Measurements from ENCODE around the gene MOCS3.
A peak's percentile ranks its signal among the peaks of the same experiment; 100 is the strongest.

Gene MOCS3

DNA sequence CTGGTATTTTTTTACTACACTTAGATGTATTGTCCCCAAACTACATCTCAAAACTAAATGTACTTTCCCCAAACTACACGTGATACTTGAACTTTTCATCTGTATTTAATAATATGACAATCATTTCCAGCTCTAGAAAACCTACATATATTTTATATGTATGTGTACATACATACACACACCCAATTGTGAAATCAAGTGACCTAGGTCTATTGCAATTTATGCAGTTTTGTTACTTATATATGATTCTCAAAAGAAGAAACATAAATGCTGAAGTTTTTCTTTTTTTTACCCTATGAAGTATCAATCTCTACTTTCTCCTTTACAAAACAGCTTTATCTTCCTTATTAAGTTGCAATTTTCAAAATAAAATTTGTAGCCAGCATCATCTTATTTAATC lies 32.1 kb upstream of the MOCS3 start:
- no peak overlapping the region for H3K27ac Mint-ChIP-seq
- no peak overlapping the region for H3K4me3 Mint-ChIP-seq
- DNase-seq (no peak), ATAC-seq (replicated peaks) (no peak)
- H3K27me3 Mint-ChIP-seq: no peaks in the 10 kb centered on the region
- H3K4me1 Mint-ChIP-seq: peaks cover 30 to 75% of the 10 kb centered on the region in 2 donors
- no peaks in the 10 kb centered on the region for H3K9me3 Mint-ChIP-seq
- H3K36me3 Mint-ChIP-seq: peaks cover 34 to 38% of the 10 kb centered on the region in 2 donors

DNA sequence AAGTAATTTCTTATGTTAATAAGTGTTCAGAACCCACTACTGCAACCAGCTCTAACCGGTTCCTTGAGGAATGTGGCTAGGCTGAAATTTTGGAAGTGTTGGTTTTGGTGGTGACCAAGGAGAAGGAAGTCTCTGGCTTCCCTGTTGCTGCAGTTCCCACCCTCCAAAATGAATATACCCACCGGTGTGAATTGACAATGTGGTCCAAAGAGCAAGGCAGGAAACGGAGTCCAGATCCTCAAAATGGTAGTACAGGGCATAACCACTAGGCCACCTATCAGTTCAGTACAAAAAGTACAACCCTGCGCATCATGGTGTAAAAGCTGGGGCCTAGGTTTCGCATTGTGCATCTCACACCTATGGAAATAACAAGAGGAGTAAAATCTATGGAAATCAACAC lies 30.1 kb upstream of the MOCS3 start:
- Mint-ChIP-seq H3K4me3 (peak overlapping the region; percentile 86 to 89), H3K27me3 (no peaks in the 10 kb centered on the region), H3K4me1 (peaks cover 26 to 66% of the 10 kb centered on the region in 2 donors), H3K27ac (no peak overlapping the region), H3K9me3 (no peaks in the 10 kb centered on the region), H3K36me3 (peaks cover 36 to 41% of the 10 kb centered on the region in 2 donors)
- DNase-seq: no peak
- ATAC-seq (replicated peaks): no peak

DNA sequence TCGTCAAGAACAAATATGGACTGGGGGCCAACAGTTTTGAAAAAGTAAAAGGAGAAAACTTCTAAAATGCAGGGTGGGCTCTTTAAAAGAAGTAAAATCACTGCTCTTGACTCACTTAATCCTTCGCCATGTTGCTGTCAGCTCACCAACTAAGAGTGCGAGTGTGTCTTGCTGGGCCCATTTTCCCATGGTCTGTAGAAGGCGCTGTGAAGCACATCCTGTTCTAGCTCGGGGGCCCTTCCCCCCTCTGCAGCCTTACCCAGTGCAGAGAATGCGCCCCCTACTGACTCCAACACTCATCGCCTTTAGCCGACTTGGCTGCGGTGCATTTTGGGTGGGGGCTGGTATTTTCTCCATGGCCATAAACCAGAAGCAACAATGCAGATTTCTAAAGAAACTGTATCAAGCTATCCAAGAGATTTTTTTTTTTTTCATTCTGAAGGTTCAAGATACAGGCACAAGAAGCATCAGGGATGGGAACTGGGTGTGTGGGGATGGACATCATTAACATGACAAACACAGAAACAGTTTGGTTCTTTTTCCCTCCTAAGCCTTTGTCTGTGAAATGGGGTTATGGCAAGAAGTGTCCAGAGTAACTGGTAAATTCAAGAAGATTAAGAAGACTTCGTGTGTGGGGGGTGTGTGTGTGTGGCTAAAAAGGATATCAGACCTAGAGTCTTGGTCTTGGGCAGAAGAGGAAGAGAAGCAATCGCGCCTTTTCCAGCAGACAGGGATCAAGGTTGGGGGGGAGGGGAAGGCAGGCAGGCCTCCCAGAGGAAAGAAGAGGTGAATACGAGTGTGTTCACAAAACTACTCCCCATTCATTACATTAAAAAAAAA lies 29.1 kb upstream of the MOCS3 start:
- Mint-ChIP-seq H3K4me3 (peak overlapping the region; percentile 86 to 89), H3K4me1 (peaks cover 26 to 60% of the 10 kb centered on the region in 2 donors), H3K27ac (peak overlapping the region; percentile 90), H3K36me3 (peaks cover 39 to 46% of the 10 kb centered on the region in 2 donors), H3K9me3 (no peaks in the 10 kb centered on the region), H3K27me3 (no peaks in the 10 kb centered on the region)
- ATAC-seq (replicated peaks) (peak; percentile 75 to 78), DNase-seq (peak; percentile 85)

DNA sequence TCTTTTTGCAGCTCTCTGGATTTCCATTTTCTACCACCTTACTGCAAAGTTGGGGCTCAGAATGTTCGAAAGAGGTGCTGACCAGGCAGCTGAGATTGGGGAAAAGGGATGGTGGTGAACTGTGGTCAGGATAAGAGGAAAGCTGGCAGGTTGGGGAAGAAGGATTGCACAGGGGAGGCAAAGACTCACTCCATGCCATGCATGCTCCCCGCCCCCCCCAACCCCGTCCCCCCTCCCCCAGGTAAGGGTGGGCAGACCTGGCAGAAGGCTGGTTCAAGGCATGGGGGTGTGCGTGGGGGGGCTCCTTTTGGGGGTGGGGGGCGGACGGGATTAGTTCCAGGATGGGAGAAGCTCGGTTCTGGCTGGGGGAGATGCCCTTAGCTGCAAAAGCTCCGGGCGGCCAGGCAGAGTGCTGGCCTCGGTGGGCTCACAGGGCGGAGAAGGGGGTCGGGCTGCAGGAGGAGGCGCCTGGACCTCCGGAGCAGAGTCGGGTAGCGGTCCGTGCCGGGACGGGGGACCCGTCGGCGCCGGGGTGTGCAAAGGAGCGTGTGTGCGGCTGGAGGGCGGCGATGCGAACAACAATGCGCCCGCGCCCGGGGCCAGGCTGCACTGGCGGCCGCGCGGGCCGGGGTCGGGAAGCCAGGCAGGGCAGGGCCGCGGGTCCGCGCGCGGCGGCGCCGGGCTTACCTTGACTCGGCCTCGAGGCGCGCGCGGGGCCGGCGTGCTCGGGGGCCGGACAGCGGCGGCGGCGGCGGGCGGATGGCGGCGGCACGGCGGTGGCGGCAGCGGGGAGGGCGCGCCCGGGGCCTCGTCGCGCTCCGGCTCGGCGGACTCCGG lies 28.3 kb upstream of the MOCS3 start:
- Mint-ChIP-seq H3K27ac (peak overlapping the region; percentile 95), H3K9me3 (no peaks in the 10 kb centered on the region), H3K4me3 (peak overlapping the region; percentile 86 to 89), H3K4me1 (peaks cover 23 to 54% of the 10 kb centered on the region in 2 donors), H3K36me3 (peaks cover 34 to 42% of the 10 kb centered on the region in 2 donors), H3K27me3 (no peaks in the 10 kb centered on the region)
- peak; percentile 20 for DNase-seq
- ATAC-seq (replicated peaks): peak; percentile 18 to 21

DNA sequence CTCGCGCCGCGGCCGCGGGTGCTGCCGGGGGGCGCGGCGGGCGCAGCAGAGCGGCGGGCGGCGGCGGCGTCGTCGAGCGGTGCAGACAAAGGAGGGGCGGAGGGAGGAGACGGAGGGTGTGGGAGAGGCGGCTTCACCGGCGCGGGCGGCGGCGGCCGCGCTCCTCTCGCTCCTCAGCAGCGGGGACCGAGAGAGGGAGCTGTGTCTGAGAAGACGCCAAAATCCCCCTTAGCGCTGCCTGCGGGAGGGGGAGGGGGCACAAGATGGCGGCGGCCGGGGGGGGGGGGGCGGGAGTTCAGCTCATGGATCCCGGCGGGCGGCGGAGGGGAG lies 27.7 kb upstream of the MOCS3 start:
- H3K9me3 Mint-ChIP-seq: no peaks in the 10 kb centered on the region
- peaks cover 29 to 36% of the 10 kb centered on the region in 2 donors for H3K36me3 Mint-ChIP-seq
- ATAC-seq (replicated peaks) (peak; percentile 44 to 45), DNase-seq (no peak)
- H3K27me3 Mint-ChIP-seq: no peaks in the 10 kb centered on the region
- peaks cover 18 to 49% of the 10 kb centered on the region in 2 donors for H3K4me1 Mint-ChIP-seq
- peak overlapping the region; percentile 97 for H3K27ac Mint-ChIP-seq
- peak overlapping the region; percentile 82 to 89 for H3K4me3 Mint-ChIP-seq

DNA sequence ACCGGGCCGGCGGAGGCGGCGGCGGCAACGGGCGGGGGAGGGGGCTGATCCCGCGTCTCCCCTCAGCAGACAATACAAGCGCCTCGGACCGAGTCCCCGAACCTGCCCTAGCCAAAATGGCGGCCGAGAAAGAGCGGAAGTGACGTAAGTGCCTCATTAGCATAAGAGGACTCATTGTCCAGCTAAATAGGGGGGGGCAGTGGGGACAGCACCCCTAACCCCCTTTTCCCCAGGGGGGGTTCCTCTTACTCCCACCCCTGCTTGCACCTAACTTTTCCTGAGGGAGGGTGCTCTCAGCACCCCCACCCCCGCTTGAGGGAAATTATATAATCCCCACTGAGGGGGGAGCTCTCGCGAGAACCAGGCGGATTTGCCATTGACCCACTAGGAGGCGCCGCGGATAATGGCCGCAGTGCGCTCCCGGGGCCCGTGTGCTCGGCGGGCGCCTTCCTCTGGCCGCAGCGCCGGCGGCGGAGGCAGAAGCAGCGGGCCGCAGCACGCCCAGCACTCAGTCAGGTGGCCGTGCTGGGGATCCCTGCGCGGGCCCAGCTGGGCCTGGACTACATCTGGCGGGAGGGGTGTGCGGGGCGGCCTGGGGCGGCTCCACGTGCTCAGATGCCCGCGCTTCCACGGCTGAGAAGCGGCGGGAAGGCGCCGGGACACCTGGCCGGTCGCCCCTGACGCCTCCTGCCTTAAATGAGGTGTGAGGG lies 27.2 kb upstream of the MOCS3 start, which contains the start of gene ADNP:
ADNP (minus strand) TSS at position 132 of the 710 bp plus-strand sequence. CDS start 27,441 bp downstream, outside the sequence.
- Mint-ChIP-seq H3K36me3 (peaks cover 28 to 34% of the 10 kb centered on the region in 2 donors), H3K4me3 (peak within 1 kb of the TSS; percentile 86 to 89), H3K4me1 (peaks cover 17 to 46% of the 10 kb centered on the region in 2 donors), H3K27me3 (no peaks in the 10 kb centered on the region), H3K27ac (peak within 1 kb of the TSS; percentile 97), H3K9me3 (no peaks in the 10 kb centered on the region)
- peak; percentile 70 to 74 for ATAC-seq (replicated peaks)
- DNase-seq: peak; percentile 84

DNA sequence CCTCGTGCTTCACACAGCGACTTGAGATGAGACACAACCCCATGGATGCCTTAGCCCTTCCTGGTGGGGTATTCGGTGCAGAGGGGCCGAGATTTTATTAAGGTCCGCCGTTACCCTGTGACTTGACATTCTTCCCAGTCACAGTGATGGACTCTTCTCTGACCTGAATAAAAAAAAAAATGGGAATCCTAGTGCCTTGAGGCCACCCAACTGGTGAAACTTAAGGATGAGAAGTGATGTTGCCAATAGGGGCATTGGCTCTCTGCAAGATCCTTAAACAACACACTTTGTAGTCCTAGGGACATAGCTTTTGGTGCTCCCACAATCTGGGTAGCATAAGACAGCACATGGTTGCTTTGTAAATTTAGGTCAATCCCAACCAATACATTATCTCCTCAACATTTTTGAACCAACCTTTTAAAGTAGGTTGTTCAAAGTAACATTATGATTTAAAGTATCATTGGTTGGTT lies 26.6 kb upstream of the MOCS3 start:
- no peak for DNase-seq
- Mint-ChIP-seq H3K9me3 (no peaks in the 10 kb centered on the region), H3K4me3 (peak overlapping the region; percentile 84 to 89), H3K27me3 (no peaks in the 10 kb centered on the region), H3K36me3 (peaks cover 31 to 37% of the 10 kb centered on the region in 2 donors), H3K27ac (peak overlapping the region; percentile 97), H3K4me1 (peaks cover 17 to 41% of the 10 kb centered on the region in 2 donors)
- no peak for ATAC-seq (replicated peaks)

DNA sequence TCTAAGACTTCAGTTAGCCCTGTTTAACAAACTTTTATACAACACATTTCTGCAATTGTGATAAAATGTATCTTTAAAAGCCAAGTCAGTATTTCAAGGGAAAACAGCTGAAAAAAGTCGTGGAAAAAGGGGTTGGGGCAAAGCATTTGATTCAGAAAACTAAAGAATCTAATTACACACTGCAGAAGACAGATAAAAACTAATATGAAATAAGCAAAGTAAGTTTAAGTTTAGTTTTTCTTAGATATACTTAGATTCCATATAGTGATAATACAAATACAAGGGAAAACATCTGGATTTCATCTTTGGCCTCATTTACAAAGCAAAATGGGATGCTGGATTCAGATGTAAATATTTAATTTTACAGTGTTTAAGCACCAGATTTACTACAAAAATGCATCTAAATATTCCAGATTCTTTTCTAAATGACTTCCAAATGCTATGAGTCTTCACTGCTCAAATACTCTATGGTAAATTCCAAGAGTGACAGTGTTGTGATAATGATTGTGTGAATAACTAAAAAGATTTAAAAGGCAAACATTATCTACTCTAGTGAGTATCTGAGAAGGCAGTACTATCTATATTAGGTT lies 25.8 kb upstream of the MOCS3 start:
- ATAC-seq (replicated peaks) (no peak), DNase-seq (no peak)
- Mint-ChIP-seq H3K36me3 (peaks cover 31% of the 10 kb centered on the region in 2 donors), H3K4me3 (no peak overlapping the region), H3K27ac (peak overlapping the region; percentile 47), H3K4me1 (peaks cover 17 to 33% of the 10 kb centered on the region in 2 donors), H3K27me3 (no peaks in the 10 kb centered on the region), H3K9me3 (no peaks in the 10 kb centered on the region)

DNA sequence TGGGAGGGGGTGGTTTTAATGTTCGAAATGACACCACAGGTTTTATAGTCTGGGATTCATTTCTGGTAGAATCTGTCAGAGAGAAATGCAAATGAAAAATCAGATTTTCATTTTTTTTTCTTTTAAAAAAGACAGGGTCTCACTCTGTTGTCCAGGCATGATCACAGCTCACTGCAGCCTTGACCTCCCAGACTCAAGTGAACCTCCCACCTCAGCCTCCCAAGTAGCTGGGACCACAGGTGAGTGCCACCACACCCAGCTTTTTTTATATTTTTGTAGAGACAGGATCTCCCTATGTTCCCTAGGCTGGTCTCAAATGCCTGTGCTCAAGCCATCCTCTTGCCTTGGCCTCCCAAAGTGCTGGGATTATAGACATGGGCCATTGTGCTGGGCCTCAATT lies 25.0 kb upstream of the MOCS3 start:
- DNase-seq (no peak), ATAC-seq (replicated peaks) (no peak)
- no peak overlapping the region for H3K4me3 Mint-ChIP-seq
- H3K27me3 Mint-ChIP-seq: no peaks in the 10 kb centered on the region
- peaks cover 31% of the 10 kb centered on the region in 2 donors for H3K36me3 Mint-ChIP-seq
- peaks cover 15 to 25% of the 10 kb centered on the region in 2 donors for H3K4me1 Mint-ChIP-seq
- no peaks in the 10 kb centered on the region for H3K9me3 Mint-ChIP-seq
- peak overlapping the region; percentile 25 for H3K27ac Mint-ChIP-seq

DNA sequence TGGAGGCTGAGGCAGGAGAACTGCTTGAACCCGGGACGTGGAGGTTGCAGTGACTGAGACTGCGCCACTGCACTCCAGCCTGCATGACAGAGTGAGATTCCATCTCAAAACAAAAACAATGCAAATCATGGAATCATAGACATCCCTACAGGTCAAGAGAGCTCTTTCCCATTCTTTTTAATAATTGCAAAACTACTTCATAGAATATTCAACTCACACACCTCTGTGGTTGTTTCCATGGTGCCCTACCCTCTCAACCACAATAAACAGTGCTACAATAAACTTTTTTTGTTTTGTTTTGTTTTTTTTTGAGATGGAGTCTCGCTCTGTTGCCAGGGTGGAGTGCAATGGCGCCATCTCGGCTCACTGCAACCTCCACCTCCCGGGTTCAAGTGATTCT lies 15.5 kb upstream of the MOCS3 start:
- ATAC-seq (replicated peaks): no peak
- Mint-ChIP-seq H3K9me3 (no peaks in the 10 kb centered on the region), H3K4me1 (no peaks in the 10 kb centered on the region), H3K4me3 (no peak overlapping the region), H3K27ac (no peak overlapping the region), H3K36me3 (peaks cover 29 to 39% of the 10 kb centered on the region in 2 donors), H3K27me3 (no peaks in the 10 kb centered on the region)
- DNase-seq: no peak

DNA sequence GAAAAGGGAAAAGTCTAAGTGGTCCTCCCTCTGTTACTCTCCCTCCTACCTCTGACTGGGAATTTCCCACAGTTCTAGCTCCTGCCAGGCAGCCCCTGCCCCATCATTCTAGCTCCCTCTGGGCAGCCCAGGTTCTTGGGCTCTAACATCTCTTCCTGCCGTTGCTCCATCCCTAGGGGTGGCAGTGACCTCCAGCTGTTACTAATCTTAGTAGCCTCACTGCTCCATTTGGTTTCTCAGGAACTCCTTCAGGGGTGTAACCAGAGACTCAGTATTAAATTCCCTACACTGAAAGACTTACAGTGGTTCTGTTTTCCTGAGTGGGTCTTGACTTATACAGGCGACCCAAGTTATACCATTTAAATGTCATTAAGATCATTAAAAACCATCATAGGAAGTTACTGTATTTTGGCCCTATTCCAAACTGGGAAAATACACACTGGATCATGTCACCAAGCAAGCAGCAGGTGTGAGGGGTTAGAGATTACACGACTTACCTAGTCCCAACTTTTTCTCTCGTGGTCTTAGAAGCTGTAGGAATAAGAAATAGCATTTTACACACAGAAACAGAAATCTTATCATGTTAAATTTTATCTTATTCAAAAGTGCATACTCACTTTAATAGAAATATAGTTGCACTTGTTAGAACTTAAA lies 10.4 kb upstream of the MOCS3 start:
- DNase-seq (no peak), ATAC-seq (replicated peaks) (no peak)
- Mint-ChIP-seq H3K4me1 (peaks cover 0 to 11% of the 10 kb centered on the region in 2 donors), H3K27me3 (no peaks in the 10 kb centered on the region), H3K4me3 (no peak overlapping the region), H3K9me3 (no peaks in the 10 kb centered on the region), H3K36me3 (peaks cover 32 to 42% of the 10 kb centered on the region in 2 donors), H3K27ac (no peak overlapping the region)

DNA sequence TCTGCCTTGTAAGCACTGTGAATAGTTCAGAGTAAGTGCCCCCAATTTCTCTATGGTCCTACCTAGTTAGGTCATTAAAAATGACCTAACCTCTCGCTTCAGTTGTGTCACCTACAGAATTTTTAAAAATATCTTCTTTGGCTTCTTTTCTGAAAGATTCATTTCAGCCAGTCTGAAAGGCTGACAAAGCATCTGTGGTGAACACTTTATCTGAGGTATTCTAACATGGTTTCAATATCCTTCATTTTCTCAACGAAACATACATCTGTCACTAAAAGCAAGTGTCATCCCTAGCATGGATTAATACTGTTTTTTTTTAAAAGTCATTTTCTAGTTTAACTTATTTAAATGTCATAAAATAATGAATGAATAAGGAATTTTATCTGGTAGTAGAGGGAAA lies 5.4 kb upstream of the MOCS3 start:
- Mint-ChIP-seq H3K4me1 (peaks cover 4 to 29% of the 10 kb centered on the region in 2 donors), H3K36me3 (peaks cover 15 to 30% of the 10 kb centered on the region in 2 donors), H3K4me3 (no peak overlapping the region), H3K9me3 (no peaks in the 10 kb centered on the region), H3K27ac (no peak overlapping the region), H3K27me3 (no peaks in the 10 kb centered on the region)
- no peak for DNase-seq
- ATAC-seq (replicated peaks): no peak

DNA sequence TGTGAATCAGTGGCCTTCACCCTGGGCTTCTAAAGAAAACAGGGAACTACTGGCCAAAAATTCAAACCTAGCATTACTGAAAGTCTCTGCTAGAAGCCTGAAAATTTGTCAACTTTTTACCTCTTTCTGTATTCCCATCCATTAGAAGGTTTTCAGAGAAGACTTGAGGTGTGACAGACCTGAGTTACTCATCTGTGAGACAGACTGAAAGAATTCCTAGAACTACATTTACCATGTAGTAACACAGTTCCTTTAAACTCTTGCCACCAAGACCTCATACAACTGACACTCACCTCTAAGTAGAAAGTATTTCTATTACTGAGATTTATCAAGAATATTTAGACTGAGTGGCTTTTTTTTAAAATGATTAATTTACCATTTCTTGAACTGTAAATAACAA lies 4.8 kb upstream of the MOCS3 start:
- H3K9me3 Mint-ChIP-seq: no peaks in the 10 kb centered on the region
- no peak overlapping the region for H3K4me3 Mint-ChIP-seq
- peaks cover 4 to 31% of the 10 kb centered on the region in 2 donors for H3K4me1 Mint-ChIP-seq
- no peak for DNase-seq
- H3K36me3 Mint-ChIP-seq: peaks cover 14 to 31% of the 10 kb centered on the region in 2 donors
- ATAC-seq (replicated peaks): no peak
- no peaks in the 10 kb centered on the region for H3K27me3 Mint-ChIP-seq
- H3K27ac Mint-ChIP-seq: no peak overlapping the region
